PFSK-1 (cell line): Measurements from ENCODE around the gene RMND1.

Experiments used
- FOXP2 ChIP-seq: optimal IDR thresholded peaks from 2 replicates; pipeline ENCODE3; 2011; ENCODE audit warnings: borderline replicate concordance, control low read depth, inconsistent platforms; ENCODE audit not compliant: insufficient read depth; ENCODE audit errors: extremely low read length, extremely low read depth
- POLR2AphosphoS5 ChIP-seq: IDR thresholded peaks from 2 replicates; pipeline ENCODE4 v1.6.1; 2012; ENCODE audit warnings: low read depth, mild to moderate bottlenecking, control low read depth, low read length, moderate library complexity
- SIN3A ChIP-seq: IDR thresholded peaks from 2 replicates; pipeline ENCODE4 v1.6.1; 2012; ENCODE audit warnings: mild to moderate bottlenecking, low read length, moderate library complexity, borderline replicate concordance; ENCODE audit not compliant: insufficient read depth
- TAF1 ChIP-seq: IDR thresholded peaks from 2 replicates; pipeline ENCODE4 v1.6.1; 2012; ENCODE audit warnings: low read length, control low read depth, borderline replicate concordance; ENCODE audit not compliant: insufficient read depth
- TF ChIP-seq, protein P1 (sequence below), 2 experiments: IDR thresholded peaks; 2 replicates each; pipeline versions ENCODE4 v1.6.1 to v1.8.0; 2011 to 2012; ENCODE audit warnings: low read depth in 2 of 2, low read length in 2 of 2, control low read depth in 1 of 2, inconsistent platforms in 1 of 2, mild to moderate bottlenecking in 1 of 2, moderate library complexity in 1 of 2; ENCODE audit not compliant: insufficient read depth in 1 of 2

RMND1 gene

DNA sequence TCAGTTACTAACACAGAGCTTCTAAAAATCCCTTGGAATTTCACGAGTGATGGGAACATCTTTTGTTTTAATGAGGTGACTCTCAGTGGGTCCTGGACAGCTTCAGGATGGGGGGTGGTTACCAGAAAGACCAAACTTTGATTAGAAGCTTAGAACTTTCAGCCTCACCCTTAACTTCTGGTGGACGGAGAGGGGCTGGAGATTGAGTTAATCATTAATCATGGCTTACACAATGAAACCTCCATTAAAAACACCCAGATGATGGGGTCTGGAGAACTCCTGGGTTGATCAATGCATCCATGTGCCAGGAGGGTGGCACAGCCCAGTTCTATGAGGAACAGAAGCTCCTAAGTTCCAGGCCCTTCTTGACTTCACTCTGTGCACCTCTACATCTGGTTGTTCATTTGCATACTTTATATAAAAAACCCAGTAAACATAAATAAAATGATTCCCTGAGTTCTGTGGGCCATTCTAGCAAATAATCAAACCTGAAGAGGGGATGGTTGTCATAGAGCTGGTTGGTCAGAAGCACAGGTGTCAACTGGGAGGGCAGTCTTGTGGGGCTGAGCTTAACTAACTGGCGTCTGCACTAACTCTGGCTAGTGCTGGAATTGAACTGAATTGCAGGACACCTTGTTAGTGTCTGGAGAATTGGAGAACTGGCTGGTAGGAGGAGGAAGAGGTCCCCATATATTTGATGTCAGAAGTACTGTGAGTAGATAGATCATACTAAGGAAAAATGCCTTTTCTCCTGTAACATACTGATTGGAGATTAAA lies 10.3 kb downstream of the RMND1 start:
- TF ChIP-seq POLR2AphosphoS5 (no peak), FOXP2 (no peak), TAF1 (no peak), SIN3A (no peak)
- TF ChIP-seq, protein P1, sequence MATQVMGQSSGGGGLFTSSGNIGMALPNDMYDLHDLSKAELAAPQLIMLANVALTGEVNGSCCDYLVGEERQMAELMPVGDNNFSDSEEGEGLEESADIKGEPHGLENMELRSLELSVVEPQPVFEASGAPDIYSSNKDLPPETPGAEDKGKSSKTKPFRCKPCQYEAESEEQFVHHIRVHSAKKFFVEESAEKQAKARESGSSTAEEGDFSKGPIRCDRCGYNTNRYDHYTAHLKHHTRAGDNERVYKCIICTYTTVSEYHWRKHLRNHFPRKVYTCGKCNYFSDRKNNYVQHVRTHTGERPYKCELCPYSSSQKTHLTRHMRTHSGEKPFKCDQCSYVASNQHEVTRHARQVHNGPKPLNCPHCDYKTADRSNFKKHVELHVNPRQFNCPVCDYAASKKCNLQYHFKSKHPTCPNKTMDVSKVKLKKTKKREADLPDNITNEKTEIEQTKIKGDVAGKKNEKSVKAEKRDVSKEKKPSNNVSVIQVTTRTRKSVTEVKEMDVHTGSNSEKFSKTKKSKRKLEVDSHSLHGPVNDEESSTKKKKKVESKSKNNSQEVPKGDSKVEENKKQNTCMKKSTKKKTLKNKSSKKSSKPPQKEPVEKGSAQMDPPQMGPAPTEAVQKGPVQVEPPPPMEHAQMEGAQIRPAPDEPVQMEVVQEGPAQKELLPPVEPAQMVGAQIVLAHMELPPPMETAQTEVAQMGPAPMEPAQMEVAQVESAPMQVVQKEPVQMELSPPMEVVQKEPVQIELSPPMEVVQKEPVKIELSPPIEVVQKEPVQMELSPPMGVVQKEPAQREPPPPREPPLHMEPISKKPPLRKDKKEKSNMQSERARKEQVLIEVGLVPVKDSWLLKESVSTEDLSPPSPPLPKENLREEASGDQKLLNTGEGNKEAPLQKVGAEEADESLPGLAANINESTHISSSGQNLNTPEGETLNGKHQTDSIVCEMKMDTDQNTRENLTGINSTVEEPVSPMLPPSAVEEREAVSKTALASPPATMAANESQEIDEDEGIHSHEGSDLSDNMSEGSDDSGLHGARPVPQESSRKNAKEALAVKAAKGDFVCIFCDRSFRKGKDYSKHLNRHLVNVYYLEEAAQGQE (IDR thresholded peaks at IDR 0.05; ENCODE audit: insufficient read depth in 1 of 2, low read depth in 2 of 2, low read length in 2 of 2): no peak

DNA sequence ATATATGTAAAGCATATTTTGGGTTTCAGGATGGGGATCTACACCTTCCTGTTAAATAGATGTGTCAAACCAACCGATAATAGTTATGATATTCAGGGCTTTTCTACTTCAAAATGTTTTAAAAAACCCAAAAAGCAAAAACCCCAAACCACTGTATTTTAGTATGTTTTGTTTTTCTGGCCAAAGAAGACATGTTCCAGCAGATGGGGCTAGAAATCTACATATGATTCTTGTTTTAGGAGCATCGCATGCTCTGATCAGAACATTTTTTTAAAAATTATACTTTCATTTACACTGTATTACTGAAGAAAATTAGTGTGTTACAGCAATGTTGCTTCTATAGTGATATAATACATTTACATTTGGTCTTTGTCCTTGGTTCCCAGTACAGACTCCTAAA lies 11.0 kb downstream of the RMND1 start:
- TF ChIP-seq SIN3A: no peak
- no peak for TF ChIP-seq POLR2AphosphoS5
- no peak for TF ChIP-seq FOXP2
- TF ChIP-seq TAF1: no peak
- TF ChIP-seq, protein P1 (IDR thresholded peaks at IDR 0.05; ENCODE audit: insufficient read depth in 1 of 2, low read depth in 2 of 2, low read length in 2 of 2): no peak

DNA sequence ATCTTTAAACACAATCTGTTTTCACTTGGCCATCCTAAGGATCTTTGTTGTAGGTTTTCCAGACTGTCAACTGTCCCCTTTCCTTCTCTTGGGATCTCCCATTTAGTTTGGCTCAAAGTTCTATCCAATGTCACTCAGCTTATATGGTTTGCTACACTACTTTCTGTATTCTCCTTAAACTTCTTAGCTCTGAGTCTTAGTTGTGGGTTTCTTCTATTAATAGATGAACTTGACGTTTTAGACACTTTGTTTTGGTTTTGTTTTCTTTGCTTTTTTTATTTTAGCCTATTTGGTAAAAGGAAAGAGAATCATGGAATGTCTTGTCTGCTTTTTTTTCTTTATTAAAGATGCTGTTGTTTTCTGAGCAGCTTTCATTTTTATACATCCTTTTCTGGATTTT lies 11.4 kb downstream of the RMND1 start:
- no peak for TF ChIP-seq TAF1
- TF ChIP-seq, protein P1 (IDR thresholded peaks at IDR 0.05; ENCODE audit: insufficient read depth in 1 of 2, low read depth in 2 of 2, low read length in 2 of 2): no peak
- no peak for TF ChIP-seq SIN3A
- TF ChIP-seq FOXP2: no peak
- no peak for TF ChIP-seq POLR2AphosphoS5

DNA sequence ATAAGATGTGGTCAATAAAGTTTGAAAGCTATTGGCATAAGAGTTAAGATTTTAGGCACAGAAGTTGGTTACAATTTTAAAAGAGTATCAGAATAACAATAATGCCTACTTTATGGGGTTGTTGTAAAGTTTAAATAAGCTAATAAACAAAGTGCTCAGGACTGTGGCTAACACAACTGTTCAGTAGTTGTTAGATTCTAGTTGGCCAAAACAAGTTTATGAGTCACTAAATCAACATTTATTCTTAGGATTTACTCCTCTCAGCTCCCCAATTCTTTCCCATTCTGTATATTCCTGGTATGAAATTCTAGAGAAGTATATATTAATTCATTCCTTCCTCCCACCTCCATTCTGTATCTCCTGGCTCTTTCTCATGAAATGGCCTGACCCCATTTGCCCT lies 14.5 kb downstream of the RMND1 start:
- TF ChIP-seq TAF1 (no peak), POLR2AphosphoS5 (no peak), FOXP2 (no peak), SIN3A (no peak)
- TF ChIP-seq, protein P1 (IDR thresholded peaks at IDR 0.05; ENCODE audit: insufficient read depth in 1 of 2, low read depth in 2 of 2, low read length in 2 of 2): no peak
